Activated CD4-positive, alpha-beta T cell treated with anti-CD3 and anti-CD28 coated beads, Interleukin-2, Interleukin-4, amounts not matched to agents 100 ng/mL and 50 ng/mL, durations not matched to agents 16 hours and 8 hours (primary cell): ENCODE results near the gene EPB41L4B.
"Not testable (repeated sequence)": the region's sequence is repeated elsewhere in the genome, so short reads cannot be mapped to it uniquely, and the experiment has no call there.

Experiments used
- DNase-seq: peaks from one replicate; pipeline ENCODE4 v3.0.0-alpha.2; 2020; ENCODE audit warnings: low spot score

The EPB41L4B gene

GRCh38 chr9:109297899-109298298, 23.0 kb downstream of the EPB41L4B start:
- DNase-seq: peak; percentile 7

DNA sequence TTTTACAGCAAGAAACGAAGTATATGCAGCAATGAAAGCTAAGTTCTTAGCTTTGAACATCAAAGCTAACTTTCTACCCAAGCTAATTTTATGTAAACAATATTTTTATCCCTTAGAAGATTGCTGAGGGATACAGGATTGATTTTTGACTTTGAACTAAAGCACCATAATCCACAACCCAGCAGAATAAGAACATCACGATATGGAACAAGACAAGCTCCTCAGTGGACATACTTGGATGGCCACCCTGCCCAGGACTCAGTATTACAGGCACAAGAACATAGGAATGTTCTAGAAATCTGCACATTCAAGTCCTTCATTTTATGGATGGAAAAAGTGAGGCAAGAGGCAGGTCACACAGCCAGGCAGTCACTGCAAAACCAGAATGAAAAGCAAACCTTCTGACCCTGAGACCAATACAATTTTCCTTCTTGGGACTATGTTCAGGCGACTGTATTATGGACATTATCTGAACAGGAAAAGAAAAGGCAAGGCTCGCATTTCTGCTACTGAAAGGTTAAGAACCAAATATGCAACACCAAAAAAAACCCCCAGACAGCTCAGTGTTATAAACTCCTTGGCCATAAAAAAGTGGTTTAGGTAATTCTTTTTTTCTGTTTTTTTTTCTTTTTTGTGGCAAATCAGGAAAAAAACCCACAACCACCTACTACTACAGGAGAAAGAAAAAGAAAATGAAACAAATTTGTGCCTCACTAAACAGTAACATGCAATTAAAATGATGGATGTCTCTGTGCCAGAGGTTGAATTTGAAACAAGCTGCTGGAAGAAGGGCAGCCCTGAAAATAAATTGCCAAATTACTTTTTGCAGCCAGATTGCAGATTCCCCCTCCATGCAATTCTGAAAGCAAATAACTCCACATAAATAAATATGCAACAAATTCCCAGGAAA, 25.4 kb downstream of the EPB41L4B start:
- DNase-seq: no peak

GRCh38 chr9:109290385-109290784, 30.5 kb downstream of the EPB41L4B start:
- DNase-seq: no peak

GRCh38 chr9:109289931-109290330, 30.9 kb downstream of the EPB41L4B start:
- DNase-seq: no peak

DNA sequence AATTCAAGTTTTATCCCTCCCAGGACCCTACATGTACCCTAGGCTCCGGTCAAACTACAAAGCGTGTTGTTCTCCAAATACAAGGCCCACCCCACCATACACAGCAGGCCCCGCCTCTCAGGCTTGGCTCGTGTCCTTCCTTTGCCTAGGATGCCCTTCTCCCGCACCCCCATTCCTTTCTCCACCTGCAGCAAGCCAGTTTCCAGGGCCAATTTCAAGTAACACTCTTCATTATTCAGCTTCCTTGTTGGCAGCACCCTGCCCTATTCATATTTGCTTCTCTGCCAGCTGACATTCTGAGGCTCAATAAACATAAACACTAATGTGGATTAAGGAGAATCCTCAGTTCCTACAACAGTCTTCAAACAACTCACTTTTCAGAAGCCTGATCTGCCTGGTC, 31.7 kb downstream of the EPB41L4B start:
- no peak for DNase-seq

DNA sequence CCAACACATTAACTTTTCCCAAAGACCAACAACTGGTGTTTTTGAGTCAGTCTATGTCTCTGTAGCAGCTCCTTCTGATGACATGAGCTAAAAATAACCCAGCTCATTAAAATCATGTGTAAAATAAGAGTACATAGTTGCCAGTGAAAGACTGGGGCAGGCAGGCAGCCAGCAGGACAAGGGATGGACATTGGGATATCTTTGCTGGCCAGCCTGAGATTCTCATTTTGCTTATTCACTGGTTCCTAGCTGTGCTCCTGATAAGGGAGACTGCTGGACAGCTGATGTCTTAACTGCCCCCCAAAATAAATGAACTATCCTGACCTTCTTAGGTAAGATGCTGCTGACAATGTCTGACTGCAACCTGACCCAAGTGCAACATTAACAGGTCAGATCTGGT, 33.9 kb downstream of the EPB41L4B start:
- DNase-seq: no peak

DNA sequence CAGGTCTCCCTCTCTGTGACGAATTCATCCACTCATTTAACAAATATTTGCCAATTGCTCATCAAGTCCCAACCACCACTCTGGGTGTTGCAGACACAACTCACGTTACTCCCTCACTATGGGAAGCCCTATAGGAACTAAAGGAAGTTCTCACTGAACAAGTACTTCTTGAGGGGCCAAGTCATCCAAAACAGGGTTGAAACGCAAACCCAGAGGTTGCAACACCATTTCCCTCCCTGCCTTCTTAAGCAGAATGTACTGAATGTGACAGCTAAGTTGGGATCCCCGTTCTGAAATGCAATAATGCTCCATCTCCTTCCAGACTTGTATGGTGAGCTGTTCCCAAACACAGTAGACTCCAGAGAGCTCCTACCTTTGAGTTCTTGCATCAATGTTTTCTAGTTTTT, 34.3 kb downstream of the EPB41L4B start:
- no peak for DNase-seq

DNA sequence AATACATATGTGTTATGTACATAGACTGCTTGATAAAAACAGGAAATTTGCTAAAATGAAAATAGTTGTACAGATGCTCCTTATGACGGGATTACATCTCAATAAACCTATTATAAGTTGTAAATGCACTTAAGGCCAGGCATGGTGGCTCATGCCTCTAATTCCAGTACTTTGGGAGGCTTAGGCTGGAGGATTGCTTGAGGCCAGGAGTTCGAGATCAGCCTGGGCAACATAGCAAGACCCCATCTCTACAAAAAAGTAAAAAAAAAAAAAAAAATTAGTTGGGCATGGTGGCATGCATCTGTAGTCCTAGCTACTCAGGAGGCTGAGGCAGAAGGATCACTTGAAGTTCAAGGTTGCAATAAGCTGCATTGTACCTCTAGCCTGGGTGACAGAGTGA, 37.2 kb downstream of the EPB41L4B start:
- not testable (repeated sequence) for DNase-seq

GRCh38 chr9:109283012-109283411, 37.8 kb downstream of the EPB41L4B start:
- no peak for DNase-seq

GRCh38 chr9:109282302-109282701, 38.6 kb downstream of the EPB41L4B start:
- no peak for DNase-seq

DNA sequence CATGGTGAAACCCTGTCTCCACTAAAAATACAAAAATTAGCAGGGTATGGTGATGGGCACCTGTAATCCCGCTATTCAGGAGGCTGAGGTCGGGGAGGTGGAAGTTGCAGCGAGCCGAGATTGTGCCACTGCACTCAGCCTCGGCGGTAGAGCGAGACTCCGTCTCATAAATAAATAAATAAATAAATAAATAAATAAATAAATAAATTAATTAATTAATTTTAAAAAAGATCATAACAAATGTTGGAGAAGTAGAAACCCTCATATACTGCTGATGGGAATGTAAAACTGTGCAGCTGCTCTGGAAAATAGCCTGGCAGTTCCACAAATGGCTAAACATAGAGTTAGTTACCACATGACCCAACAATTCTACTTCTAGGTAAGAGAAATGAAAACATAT, 39.3 kb downstream of the EPB41L4B start:
- DNase-seq: no peak

- no peak for DNase-seq
These were observed 42.0 kb downstream of the EPB41L4B start for GRCh38 chr9:109278848-109279247.

- no peak for DNase-seq
These were observed 42.6 kb downstream of the EPB41L4B start for GRCh38 chr9:109278216-109278615.

- DNase-seq: no peak
These were observed 43.4 kb downstream of the EPB41L4B start for GRCh38 chr9:109277451-109277850.

GRCh38 chr9:109276469-109277440, 44.1 kb downstream of the EPB41L4B start:
- DNase-seq: no peak

DNA sequence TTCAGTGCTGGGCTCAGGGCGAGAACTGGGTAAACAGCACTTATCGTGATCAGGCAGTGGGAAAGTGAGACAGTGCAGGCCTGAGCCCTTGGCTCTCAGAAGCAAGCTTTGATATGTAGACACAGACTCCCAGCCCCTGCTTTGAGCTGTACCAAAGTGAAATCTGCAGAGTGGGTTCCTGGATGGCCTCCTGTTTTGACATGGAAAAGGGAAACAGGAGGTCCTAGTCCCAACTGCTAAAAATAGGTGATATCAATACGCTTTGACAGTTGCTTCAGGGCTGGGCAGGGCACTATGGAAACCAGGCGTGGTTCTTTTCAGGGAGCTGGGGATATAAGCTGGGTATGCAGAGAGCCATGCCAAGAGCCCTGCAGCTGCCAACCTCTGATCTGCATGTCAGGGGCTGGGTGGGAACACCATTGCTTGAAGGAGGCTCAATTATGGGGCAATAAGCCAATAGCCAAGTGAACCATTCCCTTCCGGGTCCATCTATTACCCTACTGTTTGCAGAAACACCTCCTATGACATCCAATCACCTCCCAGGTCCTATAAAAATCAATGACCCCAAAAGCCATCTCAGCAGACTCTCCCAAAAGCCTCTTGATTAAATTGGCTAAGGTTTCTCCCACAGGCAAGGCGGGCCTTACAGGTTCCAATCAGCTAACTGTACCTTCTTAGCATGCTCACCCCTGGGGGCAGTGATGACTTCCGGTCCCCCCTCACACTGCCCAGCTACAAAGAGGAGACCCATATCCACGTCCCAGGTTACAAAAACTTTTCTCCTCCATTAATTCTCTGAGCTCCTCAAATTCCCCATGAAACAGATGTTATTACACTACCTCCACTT, 45.8 kb downstream of the EPB41L4B start:
- DNase-seq: no peak

- no peak for DNase-seq
These were observed 47.0 kb downstream of the EPB41L4B start for GRCh38 chr9:109273869-109274268.

DNA sequence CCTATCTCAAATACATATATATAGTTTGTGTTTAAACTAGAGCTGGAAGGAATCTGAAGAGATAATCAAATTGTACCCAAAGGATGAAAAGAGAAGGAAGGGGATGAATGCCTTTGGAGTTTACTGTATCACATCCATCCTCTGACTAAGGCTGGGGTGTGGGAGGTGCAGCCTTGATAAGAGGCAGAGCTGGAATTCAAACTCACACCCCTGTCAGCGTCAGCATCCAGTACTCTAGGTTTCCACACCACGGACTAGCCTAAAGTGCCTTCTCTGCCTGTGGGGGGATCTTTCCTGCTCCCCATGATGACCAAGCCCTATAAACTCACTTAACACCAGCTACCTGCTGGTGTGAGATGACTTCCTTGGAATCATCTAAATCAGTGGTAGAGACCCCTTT, 48.1 kb downstream of the EPB41L4B start:
- DNase-seq: no peak

- DNase-seq: no peak
These were observed 48.8 kb downstream of the EPB41L4B start for GRCh38 chr9:109272045-109272444.

- DNase-seq: no peak
These were observed 49.6 kb downstream of the EPB41L4B start for GRCh38 chr9:109270971-109271925.

GRCh38 chr9:109270441-109270840, 50.4 kb downstream of the EPB41L4B start:
- DNase-seq: no peak
